Hepatocyte (in vitro differentiated cells): Measurements from ENCODE around the gene EXOC2. TPM values are rescaled to one million over a fixed set of nuclear protein-coding genes. Genes with fewer than 3 reads are reported as not detected.

ENCODE experiments used
- DNase-seq: peaks from one replicate; pipeline ENCODE4 v3.0.0-alpha.2; 2016; ENCODE audit warnings: low spot score
- H2AFZ ChIP-seq: fragments of 200-600 bp; sonication (generic); 2 replicates; pipeline ENCODE4 v1.6.0; 2016; ENCODE audit warnings: antibody characterized with exemption, mild to moderate bottlenecking
- H3K27ac ChIP-seq: fragments of 200-600 bp; sonication (generic); 2 replicates; pipeline ENCODE4 v1.5.1; 2016; ENCODE audit warnings: mild to moderate bottlenecking
- H3K27me3 ChIP-seq: fragments of 200-600 bp; sonication (generic); 2 replicates; pipeline ENCODE4 v1.6.1; 2016
- H3K36me3 ChIP-seq: fragments of 200-600 bp; sonication (generic); replicated peaks from 2 replicates; pipeline ENCODE4 v1.5.1; 2016; ENCODE audit warnings: low read depth; ENCODE audit not compliant: insufficient read depth
- H3K4me1 ChIP-seq: fragments of 200-600 bp; sonication (generic); 2 replicates; pipeline ENCODE4 v1.5.1; 2016; ENCODE audit warnings: mild to moderate bottlenecking, moderate library complexity; ENCODE audit not compliant: insufficient read depth
- H3K4me2 ChIP-seq: fragments of 200-600 bp; sonication (generic); 2 replicates; pipeline ENCODE4 v1.6.0; 2016
- H3K4me3 ChIP-seq: fragments of 200-600 bp; sonication (generic); 2 replicates; pipeline ENCODE4 v1.5.1; 2016; ENCODE audit warnings: mild to moderate bottlenecking
- H3K79me2 ChIP-seq: fragments of 200-600 bp; sonication (generic); 2 replicates; pipeline ENCODE4 v1.6.0; 2017; ENCODE audit warnings: mild to moderate bottlenecking
- H3K9me2 ChIP-seq: fragments of 200-600 bp; sonication (generic); replicated peaks from 2 replicates; pipeline ENCODE4 v1.6.0; 2017; ENCODE audit warnings: mild to moderate bottlenecking; ENCODE audit not compliant: insufficient read depth
- H3K9me3 ChIP-seq: fragments of 200-600 bp; sonication (generic); 2 replicates; pipeline ENCODE4 v1.5.1; 2016; ENCODE audit warnings: low read depth, mild to moderate bottlenecking
- H4K20me1 ChIP-seq: fragments of 200-600 bp; sonication (generic); 2 replicates; pipeline ENCODE4 v1.6.0; 2016; ENCODE audit warnings: mild to moderate bottlenecking; ENCODE audit not compliant: insufficient read depth, poor library complexity, severe bottlenecking
- EZH2 ChIP-seq: fragments of 200-600 bp; sonication (generic); IDR thresholded peaks from 2 replicates; pipeline ENCODE4 v1.6.1; 2016; ENCODE audit warnings: antibody characterized with exemption, mild to moderate bottlenecking, borderline replicate concordance
- EZH2phosphoT487 ChIP-seq: fragments of 200-600 bp; sonication (generic); IDR thresholded peaks from one replicate; pipeline ENCODE4 v1.6.1; 2018; ENCODE audit warnings: antibody characterized with exemption, mild to moderate bottlenecking, low read depth, moderate library complexity; ENCODE audit not compliant: unreplicated experiment, severe bottlenecking
- WGBS: methylation state at CpG from one replicate; pipeline ENCODE4 v1.1.6; 2016; ENCODE audit warnings: low lambda C conversion rate; ENCODE audit errors: missing lambda C conversion rate; 5-methylcytosine and 5-hydroxymethylcytosine counted together
- polyA plus RNA-seq: library from polyadenylated mRNA; unstranded; fragments of >200 nt; fragmentation: Nextera tagmentation; extraction: Ambion mirVana; gene quantifications from 2 replicates; pipeline ENCODE4 v1.2.1, GENCODE V29; 2016
- total RNA-seq: library from RNA; depleted of rRNA; stranded (reverse); fragments of >200 nt; gene quantifications from 2 replicates; pipeline ENCODE4 v1.2.3, GENCODE V29; 2014
- TF ChIP-seq, protein P1 (sequence below): fragments of 200-600 bp; sonication (generic); IDR thresholded peaks from 2 replicates; pipeline ENCODE4 v1.5.1; 2016; ENCODE audit warnings: antibody characterized with exemption, mild to moderate bottlenecking; ENCODE audit not compliant: poor library complexity

Gene EXOC2
- total and polyA plus RNA-seq, 2 experiments from 2014 or later: 15.4 to 27.0 TPM

DNA sequence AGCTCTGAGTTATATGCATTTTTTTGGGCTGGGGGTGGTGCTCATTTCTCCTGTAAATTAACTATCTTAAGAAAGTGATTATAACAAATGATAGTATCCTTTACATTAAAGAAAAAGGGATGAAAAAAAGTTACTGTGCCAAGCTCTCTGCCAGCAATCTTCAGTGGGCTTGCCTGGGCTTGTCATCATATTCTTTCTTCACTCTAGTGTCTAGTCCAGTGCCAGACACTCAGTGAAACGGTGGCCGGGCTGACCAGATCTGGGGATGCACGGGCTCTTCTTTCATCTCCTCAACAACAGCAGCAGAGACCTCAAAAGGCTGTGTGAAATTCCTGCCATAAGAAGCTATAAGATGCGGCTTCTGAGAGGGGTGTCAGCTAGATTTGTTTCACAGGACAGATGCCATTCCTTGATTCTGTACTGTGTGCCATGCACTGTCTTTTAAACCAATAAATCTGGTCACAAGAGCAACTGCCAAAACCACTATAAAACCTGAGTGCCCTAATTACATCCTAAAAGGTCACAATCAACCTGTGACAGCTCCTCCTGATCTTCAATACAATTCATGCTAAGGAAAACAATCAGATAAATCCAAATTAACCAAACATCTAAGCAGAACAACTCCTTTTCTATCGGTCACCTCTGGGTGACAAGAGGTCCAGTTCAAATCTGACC is 12.1 kb downstream of the EXOC2 start:
- peaks cover 13% of the 10 kb centered on the region for H3K4me1 ChIP-seq
- peak overlapping the region; percentile 50 for H3K27ac ChIP-seq
- no peaks in the 10 kb centered on the region for H4K20me1 ChIP-seq
- H3K4me3 ChIP-seq: no peak overlapping the region
- H3K27me3 ChIP-seq: no peaks in the 10 kb centered on the region
- H3K36me3 ChIP-seq: no peaks in the 10 kb centered on the region
- WGBS: 71% methylated on average over 5 of the region's 5 CpGs
- no peak for DNase-seq
- TF ChIP-seq EZH2phosphoT487 (no peak), EZH2 (no peak)
- TF ChIP-seq, protein P1, sequence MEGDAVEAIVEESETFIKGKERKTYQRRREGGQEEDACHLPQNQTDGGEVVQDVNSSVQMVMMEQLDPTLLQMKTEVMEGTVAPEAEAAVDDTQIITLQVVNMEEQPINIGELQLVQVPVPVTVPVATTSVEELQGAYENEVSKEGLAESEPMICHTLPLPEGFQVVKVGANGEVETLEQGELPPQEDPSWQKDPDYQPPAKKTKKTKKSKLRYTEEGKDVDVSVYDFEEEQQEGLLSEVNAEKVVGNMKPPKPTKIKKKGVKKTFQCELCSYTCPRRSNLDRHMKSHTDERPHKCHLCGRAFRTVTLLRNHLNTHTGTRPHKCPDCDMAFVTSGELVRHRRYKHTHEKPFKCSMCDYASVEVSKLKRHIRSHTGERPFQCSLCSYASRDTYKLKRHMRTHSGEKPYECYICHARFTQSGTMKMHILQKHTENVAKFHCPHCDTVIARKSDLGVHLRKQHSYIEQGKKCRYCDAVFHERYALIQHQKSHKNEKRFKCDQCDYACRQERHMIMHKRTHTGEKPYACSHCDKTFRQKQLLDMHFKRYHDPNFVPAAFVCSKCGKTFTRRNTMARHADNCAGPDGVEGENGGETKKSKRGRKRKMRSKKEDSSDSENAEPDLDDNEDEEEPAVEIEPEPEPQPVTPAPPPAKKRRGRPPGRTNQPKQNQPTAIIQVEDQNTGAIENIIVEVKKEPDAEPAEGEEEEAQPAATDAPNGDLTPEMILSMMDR: no peak
- no peaks in the 10 kb centered on the region for H3K9me3 ChIP-seq
- no peak overlapping the region for H2AFZ ChIP-seq
- no peaks in the 10 kb centered on the region for H3K9me2 ChIP-seq
- H3K4me2 ChIP-seq: no peak overlapping the region
- H3K79me2 ChIP-seq: peaks cover 85% of the 10 kb centered on the region

DNA sequence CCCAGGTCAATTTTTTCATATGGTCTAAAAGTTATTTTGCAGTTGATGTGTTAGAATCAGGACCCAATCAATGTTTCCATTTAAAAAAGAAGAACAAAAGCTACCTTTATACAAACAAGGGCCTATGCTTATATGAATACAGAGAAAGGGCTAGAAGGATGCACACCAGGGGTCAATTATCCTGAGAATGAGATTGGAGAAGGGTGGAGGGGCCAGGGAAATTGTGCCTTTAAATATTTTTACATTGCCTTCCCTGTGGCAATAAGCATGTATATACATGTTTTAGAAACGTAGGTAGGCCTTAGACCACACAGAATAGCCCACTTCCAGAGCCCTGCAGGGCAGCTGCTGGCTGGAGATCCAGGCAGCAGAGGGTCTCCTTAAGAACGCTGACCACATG is 12.7 kb downstream of the EXOC2 start:
- TF ChIP-seq EZH2phosphoT487: no peak
- TF ChIP-seq EZH2: no peak
- WGBS: 55% methylated on average over 2 of the region's 2 CpGs
- no peaks in the 10 kb centered on the region for H3K27me3 ChIP-seq
- no peaks in the 10 kb centered on the region for H3K36me3 ChIP-seq
- H3K9me3 ChIP-seq: no peaks in the 10 kb centered on the region
- peaks cover 12% of the 10 kb centered on the region for H3K4me1 ChIP-seq
- H4K20me1 ChIP-seq: no peaks in the 10 kb centered on the region
- no peak overlapping the region for H2AFZ ChIP-seq
- no peak overlapping the region for H3K4me2 ChIP-seq
- H3K79me2 ChIP-seq: peaks cover 80% of the 10 kb centered on the region
- DNase-seq: no peak
- no peak overlapping the region for H3K4me3 ChIP-seq
- no peaks in the 10 kb centered on the region for H3K9me2 ChIP-seq
- H3K27ac ChIP-seq: peak overlapping the region; percentile 50

DNA sequence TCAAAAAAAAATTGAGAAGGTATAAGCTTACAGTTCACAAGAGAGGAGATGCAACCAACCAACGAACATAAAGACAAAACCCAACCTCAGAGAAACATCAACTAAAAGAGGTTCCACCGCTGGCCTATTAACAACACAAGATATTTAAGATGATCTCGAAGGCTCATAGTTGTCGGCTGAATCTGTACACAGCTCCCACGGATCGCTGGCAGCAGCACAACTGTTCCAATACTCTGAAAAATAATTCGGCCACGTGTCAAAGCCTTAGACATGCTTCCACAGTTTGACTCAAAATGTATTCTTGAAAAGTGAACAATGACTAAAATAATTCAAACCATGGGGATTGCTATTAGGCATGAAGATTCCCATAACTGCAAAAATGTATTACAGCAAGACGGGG is 13.7 kb downstream of the EXOC2 start:
- H3K79me2 ChIP-seq: peaks cover 80% of the 10 kb centered on the region

DNA sequence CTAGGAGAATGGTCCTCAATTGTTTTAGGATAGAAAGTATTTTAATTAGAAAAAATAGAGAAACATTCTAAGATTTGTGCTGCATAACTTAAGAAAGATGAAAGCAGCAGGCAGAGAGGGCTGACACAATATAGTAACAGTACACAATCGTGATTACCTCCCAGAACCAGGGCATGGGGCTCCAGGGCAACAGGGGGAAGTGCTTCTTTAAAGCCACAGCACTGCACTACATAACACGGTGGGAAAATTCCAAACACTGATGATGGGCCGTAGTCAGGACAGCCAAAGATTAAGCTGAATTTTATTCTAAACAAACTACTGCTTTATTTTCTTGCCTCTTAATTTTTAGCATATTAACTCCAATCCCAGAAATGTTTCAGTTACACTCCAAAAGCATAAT is 14.4 kb downstream of the EXOC2 start:
- WGBS: 36% methylated on average over 3 of the region's 3 CpGs
- DNase-seq: no peak
- no peaks in the 10 kb centered on the region for H4K20me1 ChIP-seq
- peak overlapping the region; percentile 39 for H3K4me2 ChIP-seq
- no peaks in the 10 kb centered on the region for H3K4me1 ChIP-seq
- H3K27me3 ChIP-seq: no peaks in the 10 kb centered on the region
- H3K4me3 ChIP-seq: no peak overlapping the region
- H3K27ac ChIP-seq: no peak overlapping the region
- H3K9me2 ChIP-seq: no peaks in the 10 kb centered on the region
- TF ChIP-seq EZH2phosphoT487 (no peak), EZH2 (no peak)
- TF ChIP-seq, protein P1: no peak
- no peaks in the 10 kb centered on the region for H3K9me3 ChIP-seq
- H2AFZ ChIP-seq: no peak overlapping the region
- no peaks in the 10 kb centered on the region for H3K36me3 ChIP-seq
- H3K79me2 ChIP-seq: peaks cover 86% of the 10 kb centered on the region

More for the DNA sequence above, 13.7 kb downstream of the EXOC2 start:
- Histone ChIP-seq H3K4me3 (no peak overlapping the region), H4K20me1 (no peaks in the 10 kb centered on the region), H3K4me2 (no peak overlapping the region), H3K36me3 (no peaks in the 10 kb centered on the region), H2AFZ (no peak overlapping the region), H3K9me2 (no peaks in the 10 kb centered on the region), H3K9me3 (no peaks in the 10 kb centered on the region), H3K4me1 (peaks cover 2% of the 10 kb centered on the region), H3K27me3 (no peaks in the 10 kb centered on the region), H3K27ac (no peak overlapping the region)
- 86% methylated on average over 9 of the region's 9 CpGs for WGBS
- TF ChIP-seq EZH2 (no peak), EZH2phosphoT487 (no peak)
- TF ChIP-seq, protein P1: no peak
- DNase-seq: no peak
